Dedifferentiated amniotic fluid mesenchymal stem cell (primary cell): ENCODE results near the gene CD4.
"Not testable (repeated sequence)": the region's sequence is repeated elsewhere in the genome, so short reads cannot be mapped to it uniquely, and the experiment has no call there.

Experiments
- DNase-seq: peaks from one replicate; pipeline ENCODE4 v3.0.0-alpha.2; 2016; ENCODE audit errors: extremely low spot score

CD4 gene

GRCh38 chr12:6868211-6869048 is 79.1 kb downstream of the CD4 start:
- no peak for DNase-seq

- peak; percentile 62 for DNase-seq
These were observed 80.0 kb downstream of the CD4 start for GRCh38 chr12:6869049-6870021.

DNA sequence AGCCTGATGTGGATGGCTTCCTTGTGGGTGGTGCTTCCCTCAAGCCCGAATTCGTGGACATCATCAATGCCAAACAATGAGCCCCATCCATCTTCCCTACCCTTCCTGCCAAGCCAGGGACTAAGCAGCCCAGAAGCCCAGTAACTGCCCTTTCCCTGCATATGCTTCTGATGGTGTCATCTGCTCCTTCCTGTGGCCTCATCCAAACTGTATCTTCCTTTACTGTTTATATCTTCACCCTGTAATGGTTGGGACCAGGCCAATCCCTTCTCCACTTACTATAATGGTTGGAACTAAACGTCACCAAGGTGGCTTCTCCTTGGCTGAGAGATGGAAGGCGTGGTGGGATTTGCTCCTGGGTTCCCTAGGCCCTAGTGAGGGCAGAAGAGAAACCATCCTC is 81.0 kb downstream of the CD4 start:
- DNase-seq, result not testable (repeated sequence)
